Central memory CD4-positive, alpha-beta T cell (primary cell): Measurements from ENCODE around the gene TTBK2.
"Not testable (repeated sequence)": the region's sequence is repeated elsewhere in the genome, so short reads cannot be mapped to it uniquely, and the experiment has no call there.

Experiments
- DNase-seq: peaks from one replicate; pipeline ENCODE4 v3.0.0; 2022

Gene TTBK2

DNA sequence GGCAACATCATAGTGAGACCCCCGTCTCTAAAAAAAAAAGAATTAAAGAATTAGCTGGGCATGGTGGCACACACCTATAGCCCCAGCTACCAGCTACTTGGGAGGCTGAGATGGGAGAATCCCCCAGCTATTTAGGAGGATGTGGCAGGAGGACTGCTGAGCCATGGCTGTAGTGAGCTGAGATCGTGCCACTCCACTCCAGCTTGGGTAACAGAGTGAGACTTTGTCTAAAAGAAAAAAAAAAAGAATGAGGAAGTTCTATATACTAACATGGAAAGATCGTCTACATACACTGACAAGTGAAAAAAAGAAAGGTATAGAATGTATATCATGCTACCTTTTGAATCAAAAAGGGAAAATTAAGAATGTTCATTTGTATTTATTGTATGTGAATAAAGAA lies 99.8 kb downstream of the TTBK2 start:
- DNase-seq: no peak

- no peak for DNase-seq
Observed at GRCh38 chr15:42819786-42820185, 100.8 kb downstream of the TTBK2 start.

DNA sequence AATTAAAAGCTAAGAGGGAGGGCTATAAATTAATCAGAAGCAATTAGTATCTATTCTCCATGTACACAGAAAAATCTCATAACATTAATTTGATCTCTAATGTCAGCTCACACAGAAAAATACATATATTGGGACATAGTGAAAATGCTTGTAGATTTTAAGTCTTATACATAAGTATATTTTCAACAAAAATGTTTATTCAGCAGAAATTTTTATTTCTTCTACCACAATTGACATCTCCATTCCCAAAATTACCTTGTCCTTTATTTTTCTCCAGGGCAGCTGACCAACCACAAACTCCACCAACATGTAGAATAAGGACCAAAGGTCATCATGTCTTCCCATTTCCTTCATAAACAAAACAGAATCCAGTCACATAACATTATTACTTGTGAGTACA lies 109.1 kb downstream of the TTBK2 start:
- DNase-seq: no peak

DNA sequence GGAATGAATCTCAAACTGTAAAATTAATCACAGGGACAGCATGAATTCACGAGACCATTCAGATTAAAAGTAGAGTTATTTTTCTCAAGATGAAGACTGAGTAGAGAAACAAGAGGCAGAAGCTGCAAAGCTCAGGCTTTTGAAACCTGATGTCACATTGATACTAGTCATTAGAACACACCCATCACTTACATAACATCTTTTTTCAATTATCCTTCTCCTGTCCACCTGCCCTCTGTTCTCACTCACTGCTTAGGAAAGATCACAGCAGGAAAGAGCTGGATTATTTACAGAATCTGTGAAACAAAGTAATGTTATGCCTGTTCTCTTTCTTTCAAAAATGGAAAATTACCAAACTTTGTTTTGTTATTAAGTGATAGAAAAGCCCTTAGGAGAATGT lies 111.7 kb downstream of the TTBK2 start:
- DNase-seq: no peak

GRCh38 chr15:42805266-42805665 lies 115.3 kb downstream of the TTBK2 start:
- no peak for DNase-seq

DNA sequence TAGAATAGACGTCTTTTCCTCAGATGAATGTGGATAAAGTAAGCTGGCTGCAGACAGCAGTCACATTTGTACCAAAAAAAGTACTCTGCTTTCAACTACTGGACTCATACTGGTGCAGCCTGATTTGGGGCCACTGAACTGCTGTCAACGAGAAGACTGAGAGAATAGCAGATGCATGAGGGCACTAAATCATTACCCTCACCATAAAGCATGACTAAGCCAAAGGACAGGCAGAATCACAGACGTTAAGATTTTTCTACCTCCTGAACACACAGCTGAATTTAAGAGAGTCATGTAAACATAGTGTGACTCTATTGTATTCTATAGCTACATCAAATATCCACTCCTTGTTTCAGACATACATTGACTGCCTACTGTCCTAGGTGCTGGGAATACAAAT lies 115.8 kb downstream of the TTBK2 start:
- DNase-seq: no peak

DNA sequence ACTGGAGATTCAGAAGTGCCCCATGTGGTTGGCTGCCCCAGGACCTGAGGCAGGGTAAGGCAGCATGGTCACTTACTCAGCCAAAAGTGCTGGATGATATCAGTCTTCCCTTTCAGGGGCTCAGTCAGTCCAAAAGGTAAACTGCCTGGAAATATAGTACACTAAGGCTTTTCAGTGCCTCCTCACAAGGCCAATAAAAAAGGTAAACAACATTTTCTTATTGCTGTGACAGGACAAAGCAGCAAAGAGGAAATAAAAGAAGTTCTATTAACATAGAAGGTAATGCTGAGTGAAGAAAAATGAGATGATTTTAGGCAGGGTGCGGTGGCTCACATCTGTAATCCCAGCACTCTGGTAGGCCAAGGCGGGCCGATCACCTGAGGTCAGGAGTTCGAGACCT lies 117.1 kb downstream of the TTBK2 start:
- no peak for DNase-seq

GRCh38 chr15:42802168-42802567 lies 118.4 kb downstream of the TTBK2 start:
- no peak for DNase-seq

DNA sequence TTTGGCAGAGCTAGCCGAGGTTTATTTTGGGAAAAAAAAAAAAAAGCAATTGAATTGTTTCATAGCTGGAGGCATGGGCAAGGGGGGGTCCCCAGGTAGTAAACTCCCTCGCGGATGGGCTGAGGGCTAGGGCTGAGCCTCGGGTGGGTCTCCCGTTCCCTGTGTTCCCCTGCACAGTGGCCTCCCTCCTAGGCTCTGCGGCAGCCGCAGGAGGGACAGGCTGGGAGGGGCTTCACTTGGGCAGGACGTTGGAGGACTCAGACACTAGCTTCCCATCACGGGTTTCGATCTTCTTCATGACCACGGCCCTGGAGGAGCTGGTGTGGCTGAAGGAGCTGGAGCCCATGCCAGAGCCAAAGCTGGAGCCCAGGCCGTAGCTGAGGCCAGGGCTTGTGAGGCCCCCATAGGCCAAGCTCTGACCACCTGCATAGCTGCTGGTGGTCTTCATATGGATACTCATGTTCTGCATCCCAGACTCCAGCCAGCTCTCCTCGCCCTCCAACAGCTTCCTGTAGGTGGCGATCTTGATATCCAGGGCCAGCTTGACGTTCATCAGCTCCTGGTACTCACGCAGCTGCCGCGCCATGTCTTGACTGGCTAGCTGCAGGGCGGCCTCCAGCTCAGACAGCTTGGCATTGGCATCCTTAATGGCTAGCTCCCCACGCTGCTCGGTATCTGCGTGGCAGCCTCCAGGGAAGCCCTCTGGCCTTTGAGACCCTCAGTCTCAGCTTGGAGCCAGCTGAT lies 119.7 kb downstream of the TTBK2 start:
- no peak for DNase-seq

GRCh38 chr15:42798802-42799201 lies 121.8 kb downstream of the TTBK2 start:
- no peak for DNase-seq

GRCh38 chr15:42796955-42797782 lies 123.4 kb downstream of the TTBK2 start:
- DNase-seq: no peak

- no peak for DNase-seq
Observed at GRCh38 chr15:42788725-42789124, 131.9 kb downstream of the TTBK2 start.

DNA sequence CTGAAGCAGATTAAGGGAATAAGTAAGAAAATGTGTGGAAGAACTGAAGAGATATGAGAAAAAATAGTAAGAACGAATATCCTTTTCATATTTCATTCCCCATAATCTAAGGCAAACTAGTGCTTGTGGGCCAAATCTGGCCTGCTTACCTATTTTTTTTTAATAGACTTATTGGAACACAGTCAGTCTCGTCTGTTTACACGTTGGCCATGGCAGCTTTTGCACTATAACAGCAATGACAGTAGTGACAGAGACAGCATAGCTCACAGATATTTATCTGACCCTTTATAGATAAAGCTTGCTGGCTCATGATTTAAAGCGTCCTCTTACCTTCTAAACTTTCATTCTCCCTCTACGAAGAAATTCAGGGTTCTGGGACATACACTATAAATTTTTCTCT lies 133.6 kb downstream of the TTBK2 start:
- no peak for DNase-seq

DNA sequence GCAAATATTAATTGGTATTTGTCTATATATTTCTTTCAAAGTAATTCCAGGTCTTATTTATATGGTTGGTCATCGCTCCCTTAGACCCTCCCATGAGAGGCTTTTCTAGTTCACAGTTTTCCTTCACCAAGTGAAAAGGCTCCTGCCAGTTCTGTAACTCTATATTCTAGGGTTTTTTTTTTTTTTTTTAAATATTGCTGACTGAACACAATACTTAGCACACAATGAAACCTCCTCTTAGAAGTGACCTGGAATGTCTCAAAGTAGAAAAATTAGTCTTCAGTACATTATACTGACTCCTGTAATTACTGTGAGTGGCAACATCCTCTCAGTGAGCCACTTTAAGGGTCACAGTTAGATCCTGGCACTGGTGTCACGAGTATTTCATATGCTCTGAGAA lies 135.0 kb downstream of the TTBK2 start:
- no peak for DNase-seq

GRCh38 chr15:42784705-42785104 lies 135.9 kb downstream of the TTBK2 start:
- no peak for DNase-seq

- no peak for DNase-seq
Observed at GRCh38 chr15:42782716-42783115, 137.9 kb downstream of the TTBK2 start.

GRCh38 chr15:42775416-42775815 lies 145.2 kb downstream of the TTBK2 start:
- DNase-seq: no peak

GRCh38 chr15:42772901-42773300 lies 147.7 kb downstream of the TTBK2 start:
- DNase-seq: no peak

GRCh38 chr15:42772144-42772543 lies 148.4 kb downstream of the TTBK2 start:
- DNase-seq: no peak

DNA sequence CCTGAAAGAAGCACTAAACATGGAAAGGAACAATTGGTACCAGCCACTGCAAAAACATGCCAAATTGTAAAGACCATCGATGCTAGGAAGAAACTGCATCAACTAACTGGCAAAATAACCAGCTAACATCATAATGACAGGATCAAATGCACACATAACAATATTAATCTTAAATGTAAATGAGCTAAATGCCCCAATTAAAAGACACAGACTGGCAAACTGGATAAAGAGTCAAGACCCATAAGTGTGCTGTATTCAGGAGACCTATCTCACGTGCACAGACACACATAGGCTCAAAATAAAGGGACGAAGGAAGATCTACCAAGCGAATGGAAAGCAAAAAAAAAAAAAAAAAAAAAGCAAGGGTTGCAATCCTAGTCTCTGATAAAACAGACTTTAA lies 154.5 kb downstream of the TTBK2 start:
- DNase-seq: not testable (repeated sequence)

DNA sequence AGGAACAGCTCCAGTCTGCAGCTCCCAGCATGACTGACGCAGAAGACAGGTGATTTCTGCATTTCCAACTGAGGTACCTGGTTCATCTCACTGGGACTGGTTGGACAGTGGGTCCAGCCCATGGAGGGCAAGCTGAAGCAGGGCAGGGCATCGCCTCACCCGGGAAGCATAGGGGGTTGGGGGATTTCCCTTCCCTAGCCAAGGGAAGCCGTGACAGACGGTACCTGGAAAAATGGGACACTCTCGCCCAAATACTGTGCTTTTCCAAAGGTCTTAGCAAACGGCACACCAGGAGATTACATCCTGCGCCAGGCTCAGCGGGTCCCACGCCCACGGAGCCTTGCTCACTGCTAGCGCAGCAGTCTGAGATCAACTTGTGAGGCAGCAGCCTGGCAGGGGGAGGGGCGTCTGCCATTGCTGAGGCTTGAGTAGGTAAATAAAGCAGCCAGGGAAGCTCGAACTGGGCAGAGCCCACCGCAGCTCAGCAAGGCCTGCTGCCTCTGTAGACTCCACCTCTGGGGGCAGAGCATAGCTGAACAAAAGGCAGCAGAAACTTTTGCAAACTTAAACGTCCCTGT lies 156.3 kb downstream of the TTBK2 start:
- DNase-seq: not testable (repeated sequence)

DNA sequence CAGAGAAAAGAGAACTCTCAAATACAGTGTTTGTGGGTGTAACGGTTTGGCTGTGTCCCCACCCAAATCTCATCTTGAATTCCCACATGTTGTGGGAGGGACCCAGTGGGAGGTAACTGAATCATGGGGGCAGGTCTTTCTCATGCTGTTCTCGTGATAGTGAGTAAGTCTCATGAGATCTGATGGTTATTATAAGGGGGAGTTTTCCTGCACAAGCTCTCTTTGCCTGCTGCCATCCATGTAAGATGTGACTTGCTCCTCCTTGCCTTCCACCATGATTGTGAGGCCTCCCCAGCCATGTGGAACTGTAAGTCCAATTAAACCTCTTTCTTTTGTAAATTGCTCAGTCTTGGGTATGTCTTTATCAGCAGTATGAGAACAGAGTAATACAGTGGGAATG lies 158.8 kb downstream of the TTBK2 start:
- not testable (repeated sequence) for DNase-seq

DNA sequence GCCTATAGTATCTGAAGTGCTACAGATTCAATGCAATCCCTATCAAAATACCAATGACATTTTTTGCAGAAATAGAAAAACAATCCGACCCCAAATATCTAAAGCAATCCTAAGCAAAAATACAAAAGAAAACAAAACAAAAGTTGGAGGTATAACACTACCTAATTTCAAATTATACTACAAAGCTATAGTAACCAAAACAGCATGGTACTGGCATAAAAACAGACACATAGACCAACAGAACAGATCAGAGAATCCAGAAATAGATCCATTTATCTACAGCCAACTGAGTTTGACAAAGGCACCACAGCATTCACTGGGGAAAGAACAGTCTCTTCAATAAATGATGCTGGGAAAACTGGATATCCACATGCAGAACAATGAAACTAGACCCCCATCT lies 159.8 kb downstream of the TTBK2 start:
- no peak for DNase-seq

- DNase-seq: no peak
Observed at GRCh38 chr15:42759093-42759492, 161.5 kb downstream of the TTBK2 start.
